Measurements from ENCODE around the gene FKBP3. TPM values are rescaled to one million over a fixed set of nuclear protein-coding genes. Genes with fewer than 3 reads are reported as not detected.

The FKBP3 gene
- total and polyA plus RNA-seq, 2 experiments from 2014 or later: 114 to 699 TPM

DNA sequence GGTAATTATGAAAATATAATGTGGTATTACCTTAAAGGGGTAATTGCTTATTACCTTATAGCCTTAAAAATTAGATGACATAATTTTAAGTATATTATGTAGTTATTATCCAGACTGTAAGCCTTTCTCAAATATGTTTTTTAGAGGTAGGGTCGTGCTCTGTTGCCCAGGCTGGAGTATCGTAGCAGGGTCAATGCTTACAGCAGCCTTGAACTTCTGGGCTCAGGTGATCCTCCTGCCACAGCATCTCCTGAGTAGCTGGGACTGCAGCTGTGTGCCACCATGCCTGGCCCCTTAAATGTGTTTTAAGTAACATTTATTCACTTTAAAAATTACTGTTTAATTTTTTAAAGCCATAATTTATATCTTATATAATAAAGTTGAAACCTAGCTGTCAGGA, 40.0 kb downstream of the FKBP3 start:
- no peak overlapping the region for H3K4me2 ChIP-seq
- Mint-ChIP-seq H3K4me3 (no peak overlapping the region), H3K27ac (no peak overlapping the region), H3K9me3 (no peaks in the 10 kb centered on the region), H3K27me3 (ENCODE audit: insufficient read depth, low read depth, poor library complexity) (no peaks in the 10 kb centered on the region), H3K36me3 (ENCODE audit: low read depth) (peaks cover 36% of the 10 kb centered on the region), H3K4me1 (no peaks in the 10 kb centered on the region)
- H3K27ac ChIP-seq (ENCODE audit: low read depth): no peak overlapping the region
- no peaks in the 10 kb centered on the region for H3F3A ChIP-seq (replicated peaks; ENCODE audit: low read depth)
- TF ChIP-seq, protein P1, sequence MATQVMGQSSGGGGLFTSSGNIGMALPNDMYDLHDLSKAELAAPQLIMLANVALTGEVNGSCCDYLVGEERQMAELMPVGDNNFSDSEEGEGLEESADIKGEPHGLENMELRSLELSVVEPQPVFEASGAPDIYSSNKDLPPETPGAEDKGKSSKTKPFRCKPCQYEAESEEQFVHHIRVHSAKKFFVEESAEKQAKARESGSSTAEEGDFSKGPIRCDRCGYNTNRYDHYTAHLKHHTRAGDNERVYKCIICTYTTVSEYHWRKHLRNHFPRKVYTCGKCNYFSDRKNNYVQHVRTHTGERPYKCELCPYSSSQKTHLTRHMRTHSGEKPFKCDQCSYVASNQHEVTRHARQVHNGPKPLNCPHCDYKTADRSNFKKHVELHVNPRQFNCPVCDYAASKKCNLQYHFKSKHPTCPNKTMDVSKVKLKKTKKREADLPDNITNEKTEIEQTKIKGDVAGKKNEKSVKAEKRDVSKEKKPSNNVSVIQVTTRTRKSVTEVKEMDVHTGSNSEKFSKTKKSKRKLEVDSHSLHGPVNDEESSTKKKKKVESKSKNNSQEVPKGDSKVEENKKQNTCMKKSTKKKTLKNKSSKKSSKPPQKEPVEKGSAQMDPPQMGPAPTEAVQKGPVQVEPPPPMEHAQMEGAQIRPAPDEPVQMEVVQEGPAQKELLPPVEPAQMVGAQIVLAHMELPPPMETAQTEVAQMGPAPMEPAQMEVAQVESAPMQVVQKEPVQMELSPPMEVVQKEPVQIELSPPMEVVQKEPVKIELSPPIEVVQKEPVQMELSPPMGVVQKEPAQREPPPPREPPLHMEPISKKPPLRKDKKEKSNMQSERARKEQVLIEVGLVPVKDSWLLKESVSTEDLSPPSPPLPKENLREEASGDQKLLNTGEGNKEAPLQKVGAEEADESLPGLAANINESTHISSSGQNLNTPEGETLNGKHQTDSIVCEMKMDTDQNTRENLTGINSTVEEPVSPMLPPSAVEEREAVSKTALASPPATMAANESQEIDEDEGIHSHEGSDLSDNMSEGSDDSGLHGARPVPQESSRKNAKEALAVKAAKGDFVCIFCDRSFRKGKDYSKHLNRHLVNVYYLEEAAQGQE (IDR thresholded peaks at IDR 0.05; ENCODE audit: unreplicated experiment): no peak
- TF ChIP-seq, protein P2, sequence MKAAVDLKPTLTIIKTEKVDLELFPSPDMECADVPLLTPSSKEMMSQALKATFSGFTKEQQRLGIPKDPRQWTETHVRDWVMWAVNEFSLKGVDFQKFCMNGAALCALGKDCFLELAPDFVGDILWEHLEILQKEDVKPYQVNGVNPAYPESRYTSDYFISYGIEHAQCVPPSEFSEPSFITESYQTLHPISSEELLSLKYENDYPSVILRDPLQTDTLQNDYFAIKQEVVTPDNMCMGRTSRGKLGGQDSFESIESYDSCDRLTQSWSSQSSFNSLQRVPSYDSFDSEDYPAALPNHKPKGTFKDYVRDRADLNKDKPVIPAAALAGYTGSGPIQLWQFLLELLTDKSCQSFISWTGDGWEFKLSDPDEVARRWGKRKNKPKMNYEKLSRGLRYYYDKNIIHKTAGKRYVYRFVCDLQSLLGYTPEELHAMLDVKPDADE (IDR thresholded peaks at IDR 0.05): no peak
- TF ChIP-seq STAT1 (IDR thresholded peaks at IDR 0.05; ENCODE audit: unreplicated experiment): no peak
- no peak for TF ChIP-seq EZH2 (IDR thresholded peaks at IDR 0.05; ENCODE audit: low read depth, unreplicated experiment)
- no peak for TF ChIP-seq ZNF331 (CRISPR knock-in tag; IDR thresholded peaks at IDR 0.05; ENCODE audit: low read depth)
- no peak for TF ChIP-seq ZNF462 (CRISPR knock-in tag; IDR thresholded peaks at IDR 0.05)
- TF ChIP-seq CREB1 (CRISPR knock-in tag; IDR thresholded peaks at IDR 0.05; ENCODE audit: low read depth): no peak
- no peak for TF ChIP-seq POLR2AphosphoS5 (IDR thresholded peaks at IDR 0.05; ENCODE audit: low read depth)
- no peak for TF ChIP-seq NANOG (IDR thresholded peaks at IDR 0.05; ENCODE audit: borderline replicate concordance)
- TF ChIP-seq, protein P3, sequence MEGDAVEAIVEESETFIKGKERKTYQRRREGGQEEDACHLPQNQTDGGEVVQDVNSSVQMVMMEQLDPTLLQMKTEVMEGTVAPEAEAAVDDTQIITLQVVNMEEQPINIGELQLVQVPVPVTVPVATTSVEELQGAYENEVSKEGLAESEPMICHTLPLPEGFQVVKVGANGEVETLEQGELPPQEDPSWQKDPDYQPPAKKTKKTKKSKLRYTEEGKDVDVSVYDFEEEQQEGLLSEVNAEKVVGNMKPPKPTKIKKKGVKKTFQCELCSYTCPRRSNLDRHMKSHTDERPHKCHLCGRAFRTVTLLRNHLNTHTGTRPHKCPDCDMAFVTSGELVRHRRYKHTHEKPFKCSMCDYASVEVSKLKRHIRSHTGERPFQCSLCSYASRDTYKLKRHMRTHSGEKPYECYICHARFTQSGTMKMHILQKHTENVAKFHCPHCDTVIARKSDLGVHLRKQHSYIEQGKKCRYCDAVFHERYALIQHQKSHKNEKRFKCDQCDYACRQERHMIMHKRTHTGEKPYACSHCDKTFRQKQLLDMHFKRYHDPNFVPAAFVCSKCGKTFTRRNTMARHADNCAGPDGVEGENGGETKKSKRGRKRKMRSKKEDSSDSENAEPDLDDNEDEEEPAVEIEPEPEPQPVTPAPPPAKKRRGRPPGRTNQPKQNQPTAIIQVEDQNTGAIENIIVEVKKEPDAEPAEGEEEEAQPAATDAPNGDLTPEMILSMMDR (conservative IDR thresholded peaks at IDR 0.05; ENCODE audit: low read depth in 2 of 2): no peak
- no peak for TF ChIP-seq ZNF114 (CRISPR knock-in tag; IDR thresholded peaks at IDR 0.05)
- TF ChIP-seq EZH2phosphoT487 (IDR thresholded peaks at IDR 0.05; ENCODE audit: unreplicated experiment): no peak
- no peak for TF ChIP-seq JUNB (IDR thresholded peaks at IDR 0.05; ENCODE audit: unreplicated experiment)
- no peaks in the 10 kb centered on the region for H3K4me1 ChIP-seq (ENCODE audit: insufficient read depth)
- H3K9me2 ChIP-seq (ENCODE audit: insufficient read depth): no peaks in the 10 kb centered on the region
- no peak overlapping the region for H3K4me3 ChIP-seq
- H2AFZ ChIP-seq: no peak overlapping the region
- H3K27me3 ChIP-seq (ENCODE audit: insufficient read depth): no peaks in the 10 kb centered on the region
- DNase-seq (ENCODE audit: low spot score) (no peak), ATAC-seq (no peak)
- peaks cover 27% of the 10 kb centered on the region for H3K36me3 ChIP-seq (ENCODE audit: insufficient read depth)
- peaks cover 36% of the 10 kb centered on the region for H4K20me1 ChIP-seq (replicated peaks; ENCODE audit: insufficient read depth)
- H3K79me2 ChIP-seq (replicated peaks; ENCODE audit: insufficient read depth): peaks cover 85% of the 10 kb centered on the region
